HCT116 (cell line): ENCODE measurements around the gene TEAD2. TPM values are rescaled to one million over a fixed set of nuclear protein-coding genes. Genes with fewer than 3 reads are reported as not detected.

Experiments
- ATAC-seq: fragments of 200-7000 bp; cut with Tn5 transposase; 2 replicates; pipeline ENCODE4 v1.9.1; 2020; ENCODE audit warnings: mild to moderate bottlenecking, moderate library complexity
- BruUV-seq: library from RNA; stranded (reverse); fragments of 400-500 nt; replicated peaks from 2 replicates; lab custom pipeline; 2021; lab: Mats Ljungman, UMichigan
- CTCF ChIA-PET: fragments of 300-600 bp; sonication (Branson Sonifier 250); formaldehyde crosslinking; loops from one replicate; lab custom pipeline; 2021; ENCODE audit warnings: antibody characterized with exemption; lab: Charles Lee
- POLR2A ChIA-PET: fragments of 300-600, 350-600 bp; sonication (Branson Sonifier 250); formaldehyde crosslinking; loops from one replicate; lab custom pipeline; 2021; ENCODE audit warnings: antibody characterized with exemption; lab: Charles Lee
- RAD21 ChIA-PET, 2 experiments: fragments of 300-600 bp; sonication (Branson Sonifier 250); formaldehyde crosslinking; loops; one replicate each; lab custom pipeline; 2023; ENCODE audit warnings: low total read pairs in 2 of 2; ENCODE audit not compliant: uncharacterized antibody in 2 of 2, unreplicated experiment in 2 of 2, low non-redundant PET in 1 of 2; lab: Charles Lee
- DNase-seq: peaks from one replicate; pipeline ENCODE4 v3.0.0-alpha.2; 2010; ENCODE audit warnings: low read depth, low spot score
- H2AFZ ChIP-seq: fragments of 200-600 bp; shearing (Covaris generic), sonication (generic); 2 replicates; pipeline ENCODE4 v1.6.1; 2017; ENCODE audit warnings: low read depth, mixed run types, mixed read lengths, antibody characterized with exemption, low read length; ENCODE audit not compliant: poor library complexity, severe bottlenecking
- H3K27ac ChIP-seq: 2 replicates; pipeline ENCODE4 v1.5.1; 2012; ENCODE audit warnings: low read depth, low read length
- H3K27me3 ChIP-seq: fragments of 200-600 bp; sonication (generic); 2 replicates; pipeline ENCODE4 v1.6.1; 2016; ENCODE audit warnings: mixed run types, low read length, mixed read lengths; ENCODE audit not compliant: insufficient read depth
- H3K36me3 ChIP-seq, 2 experiments: fragments of 200-500 bp in 1 of 2; fragments of 200-600 bp in 1 of 2; sonication (Bioruptor generic) in 1 of 2; sonication (generic) in 1 of 2; 2 replicates each; pipeline versions ENCODE4 v1.5.1 to v1.6.1; 2014 to 2016; ENCODE audit warnings: low read length in 2 of 2, inconsistent platforms in 1 of 2, mixed read lengths in 1 of 2, mixed run types in 1 of 2; ENCODE audit not compliant: insufficient read depth in 2 of 2, control insufficient read depth in 1 of 2
- H3K4me1 ChIP-seq, 2 experiments: fragments of 200-600 bp in 1 of 2; sonication (generic) in 1 of 2; 2 replicates each; pipeline versions ENCODE4 v1.5.1 to v1.6.1; 2012 to 2017; ENCODE audit warnings: low read length in 2 of 2, inconsistent platforms in 1 of 2, mild to moderate bottlenecking in 1 of 2, mixed read lengths in 1 of 2, mixed run types in 1 of 2, moderate library complexity in 1 of 2; ENCODE audit not compliant: insufficient read depth in 2 of 2, control insufficient read depth in 1 of 2
- H3K4me2 ChIP-seq: fragments of 200-600 bp; sonication (generic); 2 replicates; pipeline ENCODE4 v1.6.1; 2017; ENCODE audit warnings: mixed run types, low read length, mixed read lengths
- H3K4me3 ChIP-seq, 2 experiments: fragments of 200-600 bp in 1 of 2; sonication (generic) in 1 of 2; replicated peaks in 1 of 2; 2 replicates each; pipeline ENCODE4 v1.5.1; 2011 to 2016; ENCODE audit warnings: low read length in 2 of 2, control low read depth in 1 of 2, low read depth in 1 of 2, mild to moderate bottlenecking in 1 of 2, mixed read lengths in 1 of 2, mixed run types in 1 of 2
- H3K79me2 ChIP-seq: fragments of 200-600 bp; sonication (generic); 2 replicates; pipeline ENCODE4 v1.6.1; 2017; ENCODE audit warnings: mild to moderate bottlenecking, mixed run types, low read length, moderate library complexity, mixed read lengths; ENCODE audit not compliant: insufficient read depth
- H3K9ac ChIP-seq: fragments of 200-600 bp; sonication (generic); 2 replicates; pipeline ENCODE4 v1.6.1; 2016; ENCODE audit warnings: low read length, mixed read lengths
- H3K9me2 ChIP-seq: fragments of 200-600 bp; sonication (generic), shearing (Covaris generic); 2 replicates; pipeline ENCODE4 v1.6.1; 2017; ENCODE audit warnings: mixed run types, mild to moderate bottlenecking, moderate library complexity; ENCODE audit not compliant: insufficient read depth
- H3K9me3 ChIP-seq, 2 experiments: fragments of 200-500 bp in 1 of 2; fragments of 200-600 bp in 1 of 2; sonication (Bioruptor generic) in 1 of 2; sonication (generic) in 1 of 2; 2 replicates each; pipeline ENCODE4 v1.6.1; 2014 to 2017; ENCODE audit warnings: low read length in 2 of 2, mixed read lengths in 2 of 2, inconsistent platforms in 1 of 2, low read depth in 1 of 2, mild to moderate bottlenecking in 1 of 2, mixed run types in 1 of 2, moderate library complexity in 1 of 2; ENCODE audit not compliant: control insufficient read depth in 1 of 2, insufficient read depth in 1 of 2
- H4K20me1 ChIP-seq: fragments of 200-600 bp; sonication (generic), shearing (Covaris generic); 2 replicates; pipeline ENCODE4 v1.6.1; 2017; ENCODE audit warnings: mixed run types, mild to moderate bottlenecking, moderate library complexity; ENCODE audit not compliant: insufficient read depth
- ATF3 ChIP-seq: IDR thresholded peaks from 2 replicates; pipeline ENCODE4 v1.6.1; 2012
- CBX3 ChIP-seq: IDR thresholded peaks from 2 replicates; pipeline ENCODE4 v1.6.1; 2012; ENCODE audit warnings: low read depth
- CEBPB ChIP-seq: IDR thresholded peaks from 2 replicates; pipeline ENCODE4 v1.6.1; 2012; ENCODE audit warnings: low read depth
- EGR1 ChIP-seq: IDR thresholded peaks from 2 replicates; pipeline ENCODE4 v1.6.1; 2012; ENCODE audit warnings: low read depth
- EZH2 ChIP-seq: fragments of 200-600 bp; sonication (generic); IDR thresholded peaks from 2 replicates; pipeline ENCODE4 v1.6.1; 2017; ENCODE audit warnings: antibody characterized with exemption, mixed run types
- EZH2phosphoT487 ChIP-seq: fragments of 200-600 bp; IDR thresholded peaks from 2 replicates; pipeline ENCODE4 v1.6.1; 2018; ENCODE audit warnings: antibody characterized with exemption, borderline replicate concordance
- JUND ChIP-seq: IDR thresholded peaks from 2 replicates; pipeline ENCODE4 v1.6.1; 2012
- POLR2A ChIP-seq: IDR thresholded peaks from 2 replicates; pipeline ENCODE4 v1.7.0; 2011; ENCODE audit warnings: borderline replicate concordance; ENCODE audit not compliant: insufficient read depth, insufficient read length; ENCODE audit errors: extremely low read depth
- POLR2AphosphoS5 ChIP-seq: IDR thresholded peaks from 2 replicates; pipeline ENCODE4 v1.6.1; 2011; ENCODE audit warnings: mild to moderate bottlenecking, low read depth, low read length, moderate library complexity
- SRF ChIP-seq: IDR thresholded peaks from 2 replicates; pipeline ENCODE4 v1.6.1; 2012; ENCODE audit warnings: low read depth
- TCF7L2 ChIP-seq: IDR thresholded peaks from 2 replicates; pipeline ENCODE4 v1.7.0; 2011; ENCODE audit warnings: borderline replicate concordance, inconsistent platforms; ENCODE audit not compliant: insufficient read depth, insufficient read length; ENCODE audit errors: extremely low read depth
- YY1 ChIP-seq: IDR thresholded peaks from 2 replicates; pipeline ENCODE4 v1.6.1; 2011; ENCODE audit warnings: low read length, low read depth, moderate library complexity, mild to moderate bottlenecking; ENCODE audit not compliant: insufficient replicate concordance; ENCODE audit errors: extremely low read depth
- ZBTB33 ChIP-seq: IDR thresholded peaks from 2 replicates; pipeline ENCODE4 v1.6.1; 2011; ENCODE audit warnings: mild to moderate bottlenecking, low read length, moderate library complexity; ENCODE audit not compliant: insufficient replicate concordance; ENCODE audit errors: extremely low read depth
- ZFX ChIP-seq: fragments of 450-650 bp; IDR thresholded peaks from 2 replicates; pipeline ENCODE4 v1.6.1; 2017
- ZNF274 ChIP-seq: fragments of 200-500 bp; sonication (Bioruptor generic); IDR thresholded peaks from 2 replicates; pipeline ENCODE4 v1.6.1; 2014; ENCODE audit warnings: mild to moderate bottlenecking, low read depth, low read length, inconsistent platforms
- intact Hi-C: fragments of 100-400 bp; cut with micrococcal nuclease; formaldehyde crosslinking; loops from 2 replicates; pipeline ENCODE4 v1.10.0; 2022
- total RNA-seq: library from RNA; stranded (reverse); gene quantifications from one replicate; pipeline ENCODE4 v1.2.1, GENCODE V29; 2021; ENCODE audit not compliant: unreplicated experiment
- TF ChIP-seq, protein P1 (sequence below), 3 experiments: fragments of 200-600 bp in 1 of 3; sonication (generic) in 1 of 3; IDR thresholded peaks in 2 of 3; conservative IDR thresholded peaks in 1 of 3; 2 replicates each; pipeline ENCODE4 v1.5.1; 2012 to 2017; ENCODE audit warnings: low read depth in 2 of 3, low read length in 2 of 3, antibody characterized with exemption in 1 of 3, borderline replicate concordance in 1 of 3, control low read depth in 1 of 3, mild to moderate bottlenecking in 1 of 3, mixed read lengths in 1 of 3, mixed run types in 1 of 3, moderate library complexity in 1 of 3; ENCODE audit not compliant: insufficient read depth in 1 of 3
- TF ChIP-seq, protein P2 (sequence below): IDR thresholded peaks from 2 replicates; pipeline ENCODE4 v1.6.1; 2012; ENCODE audit warnings: low read depth
- TF ChIP-seq, protein P3 (sequence below): IDR thresholded peaks from 2 replicates; pipeline ENCODE4 v1.6.1; 2012

The TEAD2 gene
- total RNA-seq, 1 experiment from 2014 or later: 31.9 TPM

GRCh38 chr19:49328741-49329140 lies 33.5 kb downstream of the TEAD2 start:
- H3K36me3 ChIP-seq: peaks cover 0 to 4% of the 10 kb centered on the region in 2 experiments; a peak in 1 of 4 replicates
- no peak overlapping the region for H2AFZ ChIP-seq
- H3K9ac ChIP-seq: no peak overlapping the region
- ChIA-PET POLR2A (no interaction called here), CTCF (interaction anchor here (1.4 kb wide), 1 partner anchor 28 kb away, joined by 7 read pairs; no protein-coding TSS in a partner anchor), RAD21 (no interaction called here)
- H3K4me1 ChIP-seq: no peaks in the 10 kb centered on the region
- H3K9me3 ChIP-seq: no peaks in the 10 kb centered on the region
- no peaks in the 10 kb centered on the region for H4K20me1 ChIP-seq
- H3K27ac ChIP-seq: no peak overlapping the region
- no peak overlapping the region for H3K4me3 ChIP-seq
- ATAC-seq (no peak), DNase-seq (no peak)
- BruUV-seq: no TSS peak
- H3K4me2 ChIP-seq: no peak overlapping the region
- H3K9me2 ChIP-seq: no peaks in the 10 kb centered on the region
- H3K79me2 ChIP-seq: no peaks in the 10 kb centered on the region
- intact Hi-C loops: loop anchor here (5.0 kb wide), 1 partner anchor 56 kb away; no protein-coding TSS in a partner anchor
- H3K27me3 ChIP-seq: no peaks in the 10 kb centered on the region
- TF ChIP-seq TCF7L2 (no peak), ATF3 (no peak), ZNF274 (no peak), JUND (no peak), EGR1 (no peak), ZFX (no peak), ZBTB33 (no peak), POLR2A (no peak), YY1 (no peak), CBX3 (no peak), SRF (no peak), EZH2 (no peak), CEBPB (no peak), EZH2phosphoT487 (no peak), POLR2AphosphoS5 (no peak)
- TF ChIP-seq, protein P1, sequence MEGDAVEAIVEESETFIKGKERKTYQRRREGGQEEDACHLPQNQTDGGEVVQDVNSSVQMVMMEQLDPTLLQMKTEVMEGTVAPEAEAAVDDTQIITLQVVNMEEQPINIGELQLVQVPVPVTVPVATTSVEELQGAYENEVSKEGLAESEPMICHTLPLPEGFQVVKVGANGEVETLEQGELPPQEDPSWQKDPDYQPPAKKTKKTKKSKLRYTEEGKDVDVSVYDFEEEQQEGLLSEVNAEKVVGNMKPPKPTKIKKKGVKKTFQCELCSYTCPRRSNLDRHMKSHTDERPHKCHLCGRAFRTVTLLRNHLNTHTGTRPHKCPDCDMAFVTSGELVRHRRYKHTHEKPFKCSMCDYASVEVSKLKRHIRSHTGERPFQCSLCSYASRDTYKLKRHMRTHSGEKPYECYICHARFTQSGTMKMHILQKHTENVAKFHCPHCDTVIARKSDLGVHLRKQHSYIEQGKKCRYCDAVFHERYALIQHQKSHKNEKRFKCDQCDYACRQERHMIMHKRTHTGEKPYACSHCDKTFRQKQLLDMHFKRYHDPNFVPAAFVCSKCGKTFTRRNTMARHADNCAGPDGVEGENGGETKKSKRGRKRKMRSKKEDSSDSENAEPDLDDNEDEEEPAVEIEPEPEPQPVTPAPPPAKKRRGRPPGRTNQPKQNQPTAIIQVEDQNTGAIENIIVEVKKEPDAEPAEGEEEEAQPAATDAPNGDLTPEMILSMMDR (IDR thresholded peaks at IDR 0.05 in 2 of 3, conservative IDR thresholded peaks at IDR 0.05 in 1 of 3; ENCODE audit: borderline replicate concordance in 1 of 3, insufficient read depth in 1 of 3, low read depth in 2 of 3, low read length in 2 of 3): no peak
- TF ChIP-seq, protein P2, sequence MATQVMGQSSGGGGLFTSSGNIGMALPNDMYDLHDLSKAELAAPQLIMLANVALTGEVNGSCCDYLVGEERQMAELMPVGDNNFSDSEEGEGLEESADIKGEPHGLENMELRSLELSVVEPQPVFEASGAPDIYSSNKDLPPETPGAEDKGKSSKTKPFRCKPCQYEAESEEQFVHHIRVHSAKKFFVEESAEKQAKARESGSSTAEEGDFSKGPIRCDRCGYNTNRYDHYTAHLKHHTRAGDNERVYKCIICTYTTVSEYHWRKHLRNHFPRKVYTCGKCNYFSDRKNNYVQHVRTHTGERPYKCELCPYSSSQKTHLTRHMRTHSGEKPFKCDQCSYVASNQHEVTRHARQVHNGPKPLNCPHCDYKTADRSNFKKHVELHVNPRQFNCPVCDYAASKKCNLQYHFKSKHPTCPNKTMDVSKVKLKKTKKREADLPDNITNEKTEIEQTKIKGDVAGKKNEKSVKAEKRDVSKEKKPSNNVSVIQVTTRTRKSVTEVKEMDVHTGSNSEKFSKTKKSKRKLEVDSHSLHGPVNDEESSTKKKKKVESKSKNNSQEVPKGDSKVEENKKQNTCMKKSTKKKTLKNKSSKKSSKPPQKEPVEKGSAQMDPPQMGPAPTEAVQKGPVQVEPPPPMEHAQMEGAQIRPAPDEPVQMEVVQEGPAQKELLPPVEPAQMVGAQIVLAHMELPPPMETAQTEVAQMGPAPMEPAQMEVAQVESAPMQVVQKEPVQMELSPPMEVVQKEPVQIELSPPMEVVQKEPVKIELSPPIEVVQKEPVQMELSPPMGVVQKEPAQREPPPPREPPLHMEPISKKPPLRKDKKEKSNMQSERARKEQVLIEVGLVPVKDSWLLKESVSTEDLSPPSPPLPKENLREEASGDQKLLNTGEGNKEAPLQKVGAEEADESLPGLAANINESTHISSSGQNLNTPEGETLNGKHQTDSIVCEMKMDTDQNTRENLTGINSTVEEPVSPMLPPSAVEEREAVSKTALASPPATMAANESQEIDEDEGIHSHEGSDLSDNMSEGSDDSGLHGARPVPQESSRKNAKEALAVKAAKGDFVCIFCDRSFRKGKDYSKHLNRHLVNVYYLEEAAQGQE: no peak
- TF ChIP-seq, protein P3, sequence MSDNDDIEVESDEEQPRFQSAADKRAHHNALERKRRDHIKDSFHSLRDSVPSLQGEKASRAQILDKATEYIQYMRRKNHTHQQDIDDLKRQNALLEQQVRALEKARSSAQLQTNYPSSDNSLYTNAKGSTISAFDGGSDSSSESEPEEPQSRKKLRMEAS: no peak
